ENCODE results near the gene THOC6.

Gene THOC6

DNA sequence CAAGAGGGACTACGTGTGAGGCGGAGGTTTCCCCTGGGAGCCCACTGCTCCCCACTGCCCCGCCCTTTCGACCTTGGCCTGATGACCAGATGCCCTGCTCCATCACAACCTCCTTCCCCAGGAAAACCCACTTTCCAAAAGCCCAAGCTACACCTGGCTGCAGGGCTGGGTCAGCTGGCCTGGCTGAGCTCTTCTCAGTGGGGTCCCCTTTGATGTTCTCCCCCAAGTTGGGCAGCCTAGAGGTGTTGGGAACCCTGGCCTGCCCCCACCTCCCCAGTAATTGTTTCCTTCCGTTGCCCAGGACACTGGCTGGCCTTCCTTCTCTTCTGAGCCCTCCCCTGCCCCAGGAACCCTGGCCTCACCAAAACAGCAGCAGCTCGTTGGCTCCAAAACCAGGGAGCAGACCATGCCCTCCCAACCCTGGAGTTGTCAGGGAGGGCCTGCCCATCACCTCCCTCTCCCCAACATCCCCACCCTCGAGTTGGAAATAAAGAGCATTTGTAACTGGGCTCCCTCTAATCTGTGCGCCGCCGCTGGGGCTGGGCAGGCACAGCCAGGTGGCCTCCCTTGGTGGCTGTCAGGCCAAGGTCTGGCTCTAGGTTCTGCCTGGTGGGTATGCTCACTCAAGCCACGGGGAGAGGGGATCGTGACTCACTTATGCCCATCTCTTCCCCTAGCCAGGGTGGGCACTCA, 9.7 kb upstream of the THOC6 start:
- H3K4me3 ChIP-seq (ENCODE audit: low read depth, low read length) = no peak overlapping the region
- in situ Hi-C loops (cut with HindIII; ENCODE audit: low sequenced_read_pairs) = no loop called here
- TF ChIP-seq, protein P1, sequence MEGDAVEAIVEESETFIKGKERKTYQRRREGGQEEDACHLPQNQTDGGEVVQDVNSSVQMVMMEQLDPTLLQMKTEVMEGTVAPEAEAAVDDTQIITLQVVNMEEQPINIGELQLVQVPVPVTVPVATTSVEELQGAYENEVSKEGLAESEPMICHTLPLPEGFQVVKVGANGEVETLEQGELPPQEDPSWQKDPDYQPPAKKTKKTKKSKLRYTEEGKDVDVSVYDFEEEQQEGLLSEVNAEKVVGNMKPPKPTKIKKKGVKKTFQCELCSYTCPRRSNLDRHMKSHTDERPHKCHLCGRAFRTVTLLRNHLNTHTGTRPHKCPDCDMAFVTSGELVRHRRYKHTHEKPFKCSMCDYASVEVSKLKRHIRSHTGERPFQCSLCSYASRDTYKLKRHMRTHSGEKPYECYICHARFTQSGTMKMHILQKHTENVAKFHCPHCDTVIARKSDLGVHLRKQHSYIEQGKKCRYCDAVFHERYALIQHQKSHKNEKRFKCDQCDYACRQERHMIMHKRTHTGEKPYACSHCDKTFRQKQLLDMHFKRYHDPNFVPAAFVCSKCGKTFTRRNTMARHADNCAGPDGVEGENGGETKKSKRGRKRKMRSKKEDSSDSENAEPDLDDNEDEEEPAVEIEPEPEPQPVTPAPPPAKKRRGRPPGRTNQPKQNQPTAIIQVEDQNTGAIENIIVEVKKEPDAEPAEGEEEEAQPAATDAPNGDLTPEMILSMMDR (IDR thresholded peaks at IDR 0.05; ENCODE audit: low read depth, low read length, missing control alignments) = no peak
- no peak for DNase-seq (ENCODE audit: low read depth)

DNA sequence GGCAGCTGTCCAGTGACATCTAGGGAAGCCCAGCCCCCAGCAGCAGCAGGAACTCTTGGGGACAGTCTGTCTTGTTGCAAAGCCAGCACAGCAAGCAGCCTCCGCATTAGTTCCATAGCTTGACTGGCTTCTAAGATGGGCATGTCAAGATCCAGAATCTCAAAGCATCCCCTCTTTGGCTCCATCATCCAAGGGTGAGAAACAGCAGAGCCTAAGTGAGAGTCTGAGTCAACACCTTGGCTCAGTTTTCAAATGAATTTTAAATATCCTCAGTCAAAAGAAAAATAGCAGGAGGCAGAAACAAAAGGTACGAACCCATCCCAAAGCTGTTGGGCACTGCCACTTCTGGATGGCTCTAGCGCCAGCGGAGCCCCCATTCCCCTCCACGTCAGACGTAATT, 8.9 kb upstream of the THOC6 start:
- no peak for DNase-seq (ENCODE audit: low read depth)
- no peak overlapping the region for H3K4me3 ChIP-seq (ENCODE audit: low read depth, low read length)
- in situ Hi-C loops (cut with HindIII; ENCODE audit: low sequenced_read_pairs) = no loop called here
- TF ChIP-seq, protein P1 (IDR thresholded peaks at IDR 0.05; ENCODE audit: low read depth, low read length, missing control alignments) = no peak

DNA sequence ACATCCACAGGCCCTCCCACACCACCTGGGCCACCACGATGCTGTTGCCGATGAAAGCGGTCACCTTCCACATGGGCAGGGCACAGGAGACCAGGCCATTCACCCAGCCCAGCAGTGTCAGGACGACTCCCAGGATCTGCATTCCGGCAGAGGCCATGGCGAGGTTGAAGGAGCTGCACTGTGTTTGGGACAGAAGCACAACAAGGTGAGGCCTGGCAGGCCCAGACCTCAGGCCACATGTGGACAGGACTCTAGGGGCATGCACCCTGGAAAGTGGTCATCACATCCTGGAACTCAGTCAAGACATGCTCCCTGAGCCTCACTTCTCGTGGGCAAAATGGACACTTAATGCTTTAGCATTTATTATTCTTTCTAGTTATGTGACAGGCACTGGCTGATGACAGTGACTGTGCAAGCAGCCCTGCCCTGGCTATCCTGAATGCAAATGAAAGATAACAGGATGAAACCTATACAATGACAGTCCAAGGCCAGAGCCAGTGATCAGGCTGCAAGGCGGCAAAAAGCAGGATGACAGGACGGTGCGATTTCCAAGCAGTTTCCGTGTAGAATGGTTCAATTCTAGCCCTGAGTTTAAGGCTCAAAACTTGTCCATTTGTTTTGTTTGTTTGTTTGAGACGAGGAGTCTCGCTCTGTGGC, 7.8 kb upstream of the THOC6 start:
- TF ChIP-seq, protein P1 (IDR thresholded peaks at IDR 0.05; ENCODE audit: low read depth, low read length, missing control alignments) = no peak
- H3K4me3 ChIP-seq (ENCODE audit: low read depth, low read length) = no peak overlapping the region
- in situ Hi-C loops (cut with HindIII; ENCODE audit: low sequenced_read_pairs) = no loop called here
- DNase-seq (ENCODE audit: low read depth) = no peak

DNA sequence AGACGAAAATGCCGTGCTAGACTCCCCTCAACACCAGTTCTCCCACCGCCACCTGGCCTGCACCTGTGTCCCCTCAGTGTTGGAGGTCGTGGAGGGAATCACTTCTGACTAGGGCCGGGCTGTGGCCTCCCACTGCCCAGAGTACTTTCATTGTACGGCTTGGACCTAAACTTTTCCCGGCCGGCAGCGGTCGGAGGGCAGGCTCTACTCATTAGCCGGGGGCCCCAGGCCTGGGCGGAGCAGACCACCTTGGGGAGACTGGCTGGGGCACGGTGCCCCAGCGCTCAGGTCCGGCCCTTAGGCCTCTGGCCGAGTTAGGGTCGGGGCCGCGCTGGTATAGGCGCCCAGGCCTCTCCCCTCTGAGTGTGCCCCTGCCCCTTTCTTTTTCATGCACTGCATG, 6.5 kb upstream of the THOC6 start:
- no peak for DNase-seq (ENCODE audit: low read depth)
- in situ Hi-C loops (cut with HindIII; ENCODE audit: low sequenced_read_pairs) = no loop called here
- H3K4me3 ChIP-seq (ENCODE audit: low read depth, low read length) = no peak overlapping the region
- TF ChIP-seq, protein P1 (IDR thresholded peaks at IDR 0.05; ENCODE audit: low read depth, low read length, missing control alignments) = no peak

DNA sequence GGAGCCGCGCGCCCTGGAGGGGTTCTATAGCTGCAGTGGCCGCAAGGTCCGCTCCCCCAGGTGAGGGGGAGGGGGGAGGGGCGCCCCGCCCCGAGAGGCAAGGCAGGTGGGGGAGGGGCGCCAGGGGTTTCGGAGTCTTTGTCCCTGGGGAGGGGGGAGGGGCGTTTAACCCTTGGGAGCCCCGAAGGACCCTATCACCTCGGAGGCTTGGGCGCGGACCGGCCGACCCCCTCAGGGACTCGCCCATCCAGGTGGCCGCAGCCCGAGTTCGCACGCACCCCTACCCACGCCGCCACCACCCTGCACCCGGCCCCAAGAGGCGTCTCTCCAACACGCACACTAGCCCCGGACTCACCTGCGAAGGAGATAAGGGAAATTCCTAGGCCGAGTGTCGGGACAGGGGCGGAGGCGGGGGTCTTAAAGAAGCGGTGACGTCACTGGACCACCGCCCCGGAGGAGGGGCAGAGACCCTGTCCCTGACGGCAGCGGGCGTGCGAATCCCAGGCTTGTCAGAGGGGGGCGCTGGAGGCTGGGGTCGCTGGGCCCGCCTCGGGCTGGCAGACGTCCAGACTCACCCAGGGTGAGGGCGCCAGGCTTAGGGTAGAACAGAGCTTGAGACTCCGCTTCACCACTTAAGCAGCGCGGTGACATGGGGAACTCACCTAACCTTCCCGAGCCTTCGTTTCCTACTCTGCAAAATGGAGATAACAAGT, 5.9 kb upstream of the THOC6 start, which contains the start of gene CLDN6:
Gene CLDN6, minus strand, starts transcription at position 390 of the 713 bp plus-strand sequence. CDS start 2,162 bp downstream, outside the sequence.
- H3K4me3 ChIP-seq (ENCODE audit: low read depth, low read length) = no peak within 1 kb of the TSS
- TF ChIP-seq, protein P1 (IDR thresholded peaks at IDR 0.05; ENCODE audit: low read depth, low read length, missing control alignments) = peak; percentile 36
- no peak for DNase-seq (ENCODE audit: low read depth)
- in situ Hi-C loops (cut with HindIII; ENCODE audit: low sequenced_read_pairs) = no loop called here

DNA sequence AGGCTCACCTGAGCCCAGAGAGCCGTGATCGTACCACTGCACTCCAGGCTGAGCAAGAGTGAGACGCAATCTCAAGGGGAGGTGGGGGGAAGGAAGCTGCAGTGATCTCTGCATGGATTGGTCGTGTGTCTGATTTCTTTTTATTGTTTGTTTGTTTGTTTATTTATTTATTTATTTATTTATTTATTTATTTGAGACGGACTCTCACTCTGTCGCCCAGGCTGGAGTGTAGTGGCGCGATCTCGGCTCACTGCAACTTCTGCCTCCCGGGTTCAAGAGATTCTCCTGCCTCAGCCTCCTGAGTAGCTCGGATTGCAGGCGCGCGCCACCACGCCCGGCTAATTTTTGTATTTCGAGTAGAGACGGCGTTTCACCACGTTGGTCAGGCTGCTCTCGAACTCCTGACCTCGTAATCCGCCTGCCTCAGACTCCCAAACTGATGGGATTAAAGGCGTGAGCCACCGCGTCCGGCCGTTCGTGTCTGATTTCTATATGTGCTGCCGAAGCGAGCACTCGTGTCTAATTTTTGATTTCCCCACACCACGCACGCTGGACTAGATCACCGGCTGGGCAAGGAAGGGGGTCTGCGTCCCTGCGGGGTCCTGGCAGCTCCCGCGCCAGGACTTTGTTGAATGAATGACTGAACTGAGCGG, 4.1 kb upstream of the THOC6 start:
- in situ Hi-C loops (cut with HindIII; ENCODE audit: low sequenced_read_pairs) = no loop called here
- peak overlapping the region; percentile 93 for H3K4me3 ChIP-seq (ENCODE audit: low read depth, low read length)
- TF ChIP-seq, protein P1 (IDR thresholded peaks at IDR 0.05; ENCODE audit: low read depth, low read length, missing control alignments) = no peak
- no peak for DNase-seq (ENCODE audit: low read depth)

All from astrocyte of the cerebellum (primary cell).